T-helper 2 cell treated with Interferon-gamma antibody and Interleukin-4, amounts not matched to agents 5 μg/mL and 100 μg/mL, for 36 hours (primary cell): ENCODE results near the gene HSD17B10.
A peak's percentile ranks its signal among the peaks of the same experiment; 100 is the strongest.
"Not testable (repeated sequence)": the region's sequence is repeated elsewhere in the genome, so short reads cannot be mapped to it uniquely, and the experiment has no call there.

Source experiments
- DNase-seq: peaks from one replicate; pipeline ENCODE4 v3.0.0; 2021; ENCODE audit warnings: low spot score
- H3K27ac Mint-ChIP-seq: one replicate; pipeline ENCODE4 v1.8.0; 2021; ENCODE audit warnings: mild to moderate bottlenecking, mixed read lengths
- H3K27me3 Mint-ChIP-seq: one replicate; pipeline ENCODE4 v1.8.0; 2021; ENCODE audit warnings: low read depth, mixed read lengths
- H3K36me3 Mint-ChIP-seq: one replicate; pipeline ENCODE4 v1.8.0; 2021; ENCODE audit warnings: low read depth, mixed read lengths
- H3K4me1 Mint-ChIP-seq: one replicate; pipeline ENCODE4 v1.8.0; 2021; ENCODE audit warnings: low read depth, mixed read lengths
- H3K4me3 Mint-ChIP-seq: one replicate; pipeline ENCODE4 v1.8.0; 2022; ENCODE audit warnings: mild to moderate bottlenecking, moderate library complexity, mixed read lengths
- H3K9me3 Mint-ChIP-seq: one replicate; pipeline ENCODE4 v1.8.0; 2021; ENCODE audit warnings: mixed read lengths

The HSD17B10 gene

GRCh38 chrX:53421772-53422085 is 12.4 kb downstream of the HSD17B10 start:
- Mint-ChIP-seq H3K27me3 (no peaks in the 10 kb centered on the region), H3K36me3 (peaks cover 18% of the 10 kb centered on the region), H3K4me1 (peaks cover 22% of the 10 kb centered on the region), H3K27ac (peak overlapping the region; percentile 97), H3K9me3 (no peaks in the 10 kb centered on the region), H3K4me3 (peak overlapping the region; percentile 87)
- no peak for DNase-seq

- Mint-ChIP-seq H3K27me3 (no peaks in the 10 kb centered on the region), H3K27ac (peak overlapping the region; percentile 97), H3K36me3 (peaks cover 18% of the 10 kb centered on the region), H3K9me3 (no peaks in the 10 kb centered on the region), H3K4me3 (peak overlapping the region; percentile 87), H3K4me1 (peaks cover 22% of the 10 kb centered on the region)
- no peak for DNase-seq
These were observed 13.0 kb downstream of the HSD17B10 start for GRCh38 chrX:53421125-53421524.

DNA sequence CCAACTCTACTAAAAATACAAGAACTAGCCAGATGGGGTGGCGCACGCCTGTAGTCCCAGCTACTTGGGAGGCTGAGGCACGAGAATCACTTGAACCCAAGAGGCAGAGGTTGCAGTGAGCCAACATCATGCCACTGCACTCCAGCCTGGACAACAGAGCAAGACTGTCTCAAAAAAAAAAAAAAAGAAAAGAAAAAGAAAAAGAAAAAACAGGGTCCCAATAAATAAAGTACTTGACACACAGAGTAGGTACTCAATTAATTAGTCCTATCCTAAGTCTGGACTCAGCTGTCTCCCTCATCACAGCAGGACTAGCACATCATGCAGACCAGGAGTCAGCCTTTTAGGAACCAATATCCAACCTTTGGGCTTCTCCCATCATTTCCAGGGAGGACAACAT is 13.8 kb downstream of the HSD17B10 start:
- Mint-ChIP-seq H3K27ac (peak overlapping the region; percentile 62), H3K4me3 (peak overlapping the region; percentile 87), H3K36me3 (peaks cover 18% of the 10 kb centered on the region), H3K4me1 (peaks cover 22% of the 10 kb centered on the region)
- not testable (repeated sequence) for H3K9me3 Mint-ChIP-seq, H3K27me3 Mint-ChIP-seq, DNase-seq

DNA sequence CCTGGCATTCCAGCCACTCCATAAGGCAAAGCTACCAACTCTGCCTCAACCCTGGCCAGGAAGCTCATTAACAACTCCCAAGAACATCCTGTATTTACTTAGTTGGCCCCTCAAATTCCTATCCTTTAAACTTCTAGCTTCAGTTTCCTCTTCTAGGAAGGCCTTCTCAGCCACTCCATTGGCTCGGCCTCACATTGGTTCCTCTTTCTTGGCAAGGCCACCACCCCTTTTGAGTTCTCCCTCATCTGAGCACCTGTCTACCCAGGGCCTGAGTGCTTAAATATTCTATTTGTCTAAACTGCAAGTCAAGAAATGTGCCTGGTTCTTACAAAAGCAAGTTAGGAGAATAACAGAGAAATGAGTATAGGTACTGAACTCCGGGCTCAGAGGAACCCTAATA is 21.7 kb downstream of the HSD17B10 start:
- DNase-seq = no peak
- peaks cover under 1% of the 10 kb centered on the region for H3K4me1 Mint-ChIP-seq
- peaks cover 39% of the 10 kb centered on the region for H3K36me3 Mint-ChIP-seq
- no peak overlapping the region for H3K27ac Mint-ChIP-seq
- no peaks in the 10 kb centered on the region for H3K27me3 Mint-ChIP-seq
- H3K4me3 Mint-ChIP-seq = no peak overlapping the region
- H3K9me3 Mint-ChIP-seq = no peaks in the 10 kb centered on the region

GRCh38 chrX:53403535-53403934 is 30.6 kb downstream of the HSD17B10 start:
- H3K36me3 Mint-ChIP-seq = peaks cover 45% of the 10 kb centered on the region

DNA sequence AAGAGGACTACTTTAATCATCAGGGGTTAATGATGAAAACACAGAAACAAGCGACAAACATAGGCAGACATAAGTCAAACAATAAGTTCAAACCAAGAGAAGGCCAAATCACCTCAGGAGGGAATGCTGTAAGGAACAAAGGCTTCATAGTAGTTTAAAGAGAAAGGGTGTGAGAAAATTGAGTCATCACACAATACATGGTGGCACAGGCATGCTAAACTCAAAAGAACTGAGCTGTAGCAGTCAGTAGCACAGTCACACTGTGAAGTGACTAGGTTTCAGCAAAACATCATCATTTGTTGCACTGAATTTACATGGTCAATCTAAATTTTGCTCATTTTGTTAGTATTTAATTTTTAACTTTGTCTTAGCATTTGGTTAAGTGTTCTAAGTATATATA is 36.0 kb downstream of the HSD17B10 start:
- H3K9me3 Mint-ChIP-seq = no peaks in the 10 kb centered on the region
- H3K36me3 Mint-ChIP-seq = peaks cover 40% of the 10 kb centered on the region
- H3K27ac Mint-ChIP-seq = no peak overlapping the region
- H3K4me3 Mint-ChIP-seq = no peak overlapping the region
- DNase-seq = no peak
- H3K27me3 Mint-ChIP-seq = no peaks in the 10 kb centered on the region
- H3K4me1 Mint-ChIP-seq = no peaks in the 10 kb centered on the region

More at GRCh38 chrX:53403535-53403934, 30.6 kb downstream of the HSD17B10 start:
- peak overlapping the region; percentile 13 for H3K27ac Mint-ChIP-seq
- DNase-seq = no peak
- no peak overlapping the region for H3K4me3 Mint-ChIP-seq
- no peaks in the 10 kb centered on the region for H3K4me1 Mint-ChIP-seq
- H3K9me3 Mint-ChIP-seq = no peaks in the 10 kb centered on the region
- H3K27me3 Mint-ChIP-seq = no peaks in the 10 kb centered on the region

DNA sequence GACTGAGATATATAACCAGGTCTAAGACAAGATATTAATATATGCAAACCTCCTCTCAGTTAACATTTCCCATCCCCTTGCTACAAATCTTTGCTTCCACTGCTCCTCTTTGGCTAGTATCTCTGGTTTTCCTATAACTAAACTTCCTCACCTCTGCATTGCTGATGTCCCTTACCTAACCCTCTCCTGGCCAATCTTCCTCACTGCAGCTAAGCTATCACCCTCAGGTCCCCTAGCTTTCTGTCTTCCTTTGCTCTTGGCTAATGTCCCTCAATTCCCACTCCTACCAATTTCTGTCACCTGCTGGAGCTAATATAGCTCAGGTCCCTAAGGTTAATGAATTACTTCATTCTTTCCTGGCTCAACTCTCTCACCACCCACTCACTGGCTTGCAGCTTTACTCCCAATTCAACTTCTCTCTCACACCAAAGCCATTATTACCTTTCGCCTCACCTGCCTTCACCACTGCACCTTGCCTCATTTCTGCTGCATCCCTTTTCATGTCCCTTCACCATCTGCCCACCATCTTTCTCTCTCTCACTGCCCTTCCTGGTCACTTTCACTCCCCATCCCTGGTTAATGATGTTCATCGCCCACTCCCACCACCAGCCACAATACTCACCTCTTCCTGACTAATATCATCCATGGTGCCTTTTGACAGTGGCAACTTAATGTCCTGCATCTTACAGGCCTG is 38.4 kb downstream of the HSD17B10 start:
- no peaks in the 10 kb centered on the region for H3K4me1 Mint-ChIP-seq
- H3K27ac Mint-ChIP-seq = no peak overlapping the region

DNA sequence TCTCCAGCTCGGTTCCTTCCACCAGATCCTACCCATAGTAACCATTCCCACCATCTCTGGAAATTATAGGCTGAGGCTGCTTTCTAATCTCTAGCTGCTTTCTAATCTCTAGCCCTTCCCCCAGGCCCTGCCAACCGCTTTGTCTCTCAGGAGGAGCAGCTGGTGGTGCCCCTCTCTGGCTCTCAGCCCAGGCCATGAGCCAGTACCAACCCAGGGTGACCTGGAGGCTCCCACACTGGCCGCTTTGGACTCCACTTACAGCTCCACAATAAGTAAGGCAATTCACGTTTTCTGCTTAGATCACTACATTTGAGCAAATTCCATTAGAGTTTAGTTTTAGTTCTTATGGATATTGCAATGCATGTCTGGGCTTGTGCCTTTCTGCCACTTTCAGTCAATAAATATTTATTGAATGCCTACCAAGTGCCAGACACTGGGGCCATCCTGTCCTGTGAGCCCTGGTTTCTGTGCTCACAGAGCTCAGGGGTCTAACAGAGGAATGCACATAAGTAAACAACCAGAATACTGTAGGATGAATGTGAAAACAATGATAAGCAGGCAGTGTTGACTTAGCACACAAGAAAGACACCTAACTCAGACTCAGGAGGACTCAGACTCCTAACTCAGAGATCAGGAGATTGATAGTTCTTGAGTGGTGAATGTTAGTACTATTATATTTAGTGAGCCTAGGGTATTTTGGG is 50.6 kb downstream of the HSD17B10 start:
- Mint-ChIP-seq H3K27me3 (no peaks in the 10 kb centered on the region), H3K9me3 (no peaks in the 10 kb centered on the region), H3K36me3 (peaks cover 35% of the 10 kb centered on the region), H3K4me1 (no peaks in the 10 kb centered on the region), H3K27ac (no peak overlapping the region), H3K4me3 (no peak overlapping the region)
- DNase-seq = no peak

More for the DNA sequence above, 38.4 kb downstream of the HSD17B10 start:
- H3K36me3 Mint-ChIP-seq = peaks cover 33% of the 10 kb centered on the region
- H3K27me3 Mint-ChIP-seq = no peaks in the 10 kb centered on the region
- no peaks in the 10 kb centered on the region for H3K9me3 Mint-ChIP-seq
- no peak overlapping the region for H3K4me3 Mint-ChIP-seq
- DNase-seq = no peak
